ENCODE measurements around the gene ASB10.

Gene ASB10

GRCh38 chr7:151186640-151187408, at the start of gene ASB10:
Gene ASB10 (minus strand): TSS chr7:151187250. CDS start chr7:151187130, 120 bp downstream.
- no peak for DNase-seq

- no peak for DNase-seq
Measured at GRCh38 chr7:151236406-151236805, 49.4 kb upstream of the ASB10 start.

GRCh38 chr7:151235091-151235787, 48.2 kb upstream of the ASB10 start:
- DNase-seq = no peak

- no peak for DNase-seq
Measured at GRCh38 chr7:151233804-151234203, 46.8 kb upstream of the ASB10 start.

GRCh38 chr7:151232917-151233701, 46.1 kb upstream of the ASB10 start:
- peak; percentile 26 to 74 for DNase-seq

GRCh38 chr7:151232091-151232916, 45.3 kb upstream of the ASB10 start, which contains the start of gene CHPF2:
Gene CHPF2 (plus strand): TSS chr7:151232483. CDS start chr7:151234012, 1,529 bp downstream.
- peak; percentile 77 to 84 for DNase-seq

- no peak for DNase-seq
Measured at GRCh38 chr7:151231080-151231479, 44.0 kb upstream of the ASB10 start.

- DNase-seq = no peak
Measured at GRCh38 chr7:151229249-151229648, 42.2 kb upstream of the ASB10 start.

- no peak for DNase-seq
Measured at GRCh38 chr7:151228024-151228866, 41.2 kb upstream of the ASB10 start.

- peak; percentile 86 to 95 for DNase-seq
Measured at GRCh38 chr7:151226875-151227782, 40.1 kb upstream of the ASB10 start, which contains the start of gene ABCF2. Gene ABCF2 (minus strand): TSS chr7:151227205. CDS start chr7:151226458, 747 bp downstream.

- DNase-seq = no peak
Measured at GRCh38 chr7:151226560-151226874, 39.5 kb upstream of the ASB10 start.

- DNase-seq = no peak
Measured at GRCh38 chr7:151225948-151226510, 39.0 kb upstream of the ASB10 start.

GRCh38 chr7:151223728-151224127, 36.7 kb upstream of the ASB10 start:
- no peak for DNase-seq

GRCh38 chr7:151218170-151218569, 31.1 kb upstream of the ASB10 start:
- DNase-seq = no peak

- DNase-seq = no peak
Measured at GRCh38 chr7:151215396-151215795, 28.3 kb upstream of the ASB10 start.

- no peak for DNase-seq
Measured at GRCh38 chr7:151213826-151214225, 26.8 kb upstream of the ASB10 start.

- DNase-seq = no peak
Measured at GRCh38 chr7:151212626-151213025, 25.6 kb upstream of the ASB10 start.

- no peak for DNase-seq
Measured at GRCh38 chr7:151211155-151211772, 24.2 kb upstream of the ASB10 start.

GRCh38 chr7:151210087-151210854, 23.2 kb upstream of the ASB10 start, which contains the start of gene H2BK1:
Gene H2BK1 (minus strand): TSS chr7:151210488. CDS start chr7:151210318, 170 bp downstream.
- no peak for DNase-seq
